CD14-positive monocyte (primary cell): ENCODE data around the gene PLCH2. TPM values are rescaled to one million over a fixed set of nuclear protein-coding genes. Genes with fewer than 3 reads are reported as not detected.

Source experiments
- DNase-seq, 3 donors: peaks; one replicate each; pipeline ENCODE4 v3.0.0-alpha.2; 2011 to 2022
- H2AFZ ChIP-seq: 2 replicates; pipeline ENCODE4 v1.6.0; 2012; ENCODE audit warnings: mild to moderate bottlenecking, low read depth, low read length, inconsistent platforms; ENCODE audit not compliant: insufficient read depth, poor library complexity, severe bottlenecking
- H3K27ac ChIP-seq, 2 donors: 1 replicate in 1 of 2; 2 replicates in 1 of 2; pipeline ENCODE4 v1.5.1; 2012 to 2013; ENCODE audit warnings: low read length in 2 of 2, control low read depth in 1 of 2, inconsistent platforms in 1 of 2, low read depth in 1 of 2, mild to moderate bottlenecking in 1 of 2
- H3K27me3 ChIP-seq, 2 donors: one replicate each; pipeline versions ENCODE4 v1.6.0 to v1.6.1; 2011 to 2013; ENCODE audit warnings: low read length in 2 of 2; ENCODE audit not compliant: control insufficient read depth in 2 of 2, insufficient read depth in 2 of 2
- H3K36me3 ChIP-seq, 2 donors: replicated peaks in 1 of 2; 1 replicate in 1 of 2; 2 replicates in 1 of 2; pipeline versions ENCODE4 v1.5.1 to v1.6.1; 2012 to 2013; ENCODE audit warnings: low read length in 2 of 2, control low read depth in 1 of 2, inconsistent platforms in 1 of 2, mild to moderate bottlenecking in 1 of 2; ENCODE audit not compliant: insufficient read depth in 2 of 2, control insufficient read depth in 1 of 2
- H3K4me1 ChIP-seq, 2 donors: 1 replicate in 1 of 2; 2 replicates in 1 of 2; pipeline versions ENCODE4 v1.5.1 to v1.6.1; 2012 to 2013; ENCODE audit warnings: low read length in 2 of 2, control low read depth in 1 of 2, inconsistent platforms in 1 of 2, mild to moderate bottlenecking in 1 of 2, moderate library complexity in 1 of 2; ENCODE audit not compliant: insufficient read depth in 2 of 2, control insufficient read depth in 1 of 2
- H3K4me2 ChIP-seq: replicated peaks from 2 replicates; pipeline ENCODE3; 2012; ENCODE audit warnings: low read length, moderate library complexity, mild to moderate bottlenecking; ENCODE audit not compliant: poor library complexity, severe bottlenecking; ENCODE audit errors: extremely low read depth
- H3K4me3 ChIP-seq, 3 experiments: fragments of 200-600 bp in 1 of 3; sonication (generic) in 1 of 3; replicated peaks in 1 of 3; 1 replicate in 2 of 3; 2 replicates in 1 of 3; pipeline ENCODE4 v1.5.1; 2011 to 2013; ENCODE audit warnings: low read length in 3 of 3, mild to moderate bottlenecking in 3 of 3, control low read depth in 2 of 3, low read depth in 2 of 3, inconsistent platforms in 1 of 3, moderate library complexity in 1 of 3
- H3K79me2 ChIP-seq: 2 replicates; pipeline ENCODE4 v1.6.0; 2012; ENCODE audit warnings: mild to moderate bottlenecking, control low read depth, inconsistent platforms, low read length, moderate library complexity; ENCODE audit not compliant: insufficient read depth
- H3K9ac ChIP-seq: 2 replicates; pipeline ENCODE4 v1.6.0; 2017; ENCODE audit warnings: low read length, mild to moderate bottlenecking; ENCODE audit not compliant: insufficient read depth, poor library complexity, severe bottlenecking
- H3K9me3 ChIP-seq, 2 donors: replicated peaks in 1 of 2; 1 replicate in 1 of 2; 2 replicates in 1 of 2; pipeline versions ENCODE4 v1.5.1 to v1.6.1; 2012 to 2013; ENCODE audit warnings: low read length in 2 of 2, control low read depth in 1 of 2; ENCODE audit not compliant: control insufficient read depth in 1 of 2, insufficient read depth in 1 of 2
- H4K20me1 ChIP-seq: 2 replicates; pipeline ENCODE4 v1.6.0; 2012; ENCODE audit warnings: mild to moderate bottlenecking, low read length, control low read depth, moderate library complexity; ENCODE audit not compliant: insufficient read depth
- H3K27ac Mint-ChIP-seq, 7 donors: one replicate each; pipeline ENCODE4 v1.8.0; 2020; ENCODE audit warnings: mild to moderate bottlenecking in 7 of 7, mixed read lengths in 7 of 7, moderate library complexity in 6 of 7, inconsistent platforms in 2 of 7
- H3K27me3 Mint-ChIP-seq, 3 donors: one replicate each; pipeline ENCODE4 v1.8.0; 2021 to 2022; ENCODE audit warnings: low read depth in 3 of 3, mild to moderate bottlenecking in 3 of 3, mixed read lengths in 3 of 3, moderate library complexity in 3 of 3, inconsistent platforms in 1 of 3
- H3K36me3 Mint-ChIP-seq, 2 donors: one replicate each; pipeline ENCODE4 v1.8.0; 2020; ENCODE audit warnings: mixed read lengths in 2 of 2, inconsistent platforms in 1 of 2, mild to moderate bottlenecking in 1 of 2
- H3K4me1 Mint-ChIP-seq: one replicate; pipeline ENCODE4 v1.8.0; 2020; ENCODE audit warnings: mild to moderate bottlenecking, mixed read lengths
- H3K4me3 Mint-ChIP-seq, 2 donors: one replicate each; pipeline ENCODE4 v1.8.0; 2020; ENCODE audit warnings: mild to moderate bottlenecking in 2 of 2, mixed read lengths in 2 of 2, moderate library complexity in 1 of 2
- H3K9me3 Mint-ChIP-seq, 7 donors: one replicate each; pipeline ENCODE4 v1.8.0; 2020 to 2022; ENCODE audit warnings: mixed read lengths in 7 of 7, mild to moderate bottlenecking in 6 of 7, moderate library complexity in 6 of 7, inconsistent platforms in 2 of 7
- CTCF ChIP-seq: fragments of 200-600 bp; IDR thresholded peaks from one replicate; pipeline ENCODE4 v1.8.0; 2022; ENCODE audit warnings: antibody characterized with exemption, mild to moderate bottlenecking
- WGBS: methylation state at CpG from one replicate; pipeline ENCODE4 v1.1.5; 2013; ENCODE audit warnings: missing lambda C conversion rate; ENCODE audit not compliant: insufficient coverage; 5-methylcytosine and 5-hydroxymethylcytosine counted together
- intact Hi-C, 2 donors: fragments of 100-400 bp; cut with micrococcal nuclease; formaldehyde crosslinking; loops; one replicate each; pipeline versions ENCODE4 v1.15.0 to v1.15.1; 2023
- polyA plus RNA-seq, 3 donors: library from polyadenylated mRNA; depleted of rRNA in 1 of 3; unstranded in 2 of 3; stranded (reverse) in 1 of 3; fragments of 300-500 nt in 2 of 3; fragments of >200 nt in 1 of 3; fragmentation: Illumina TruSeq in 2 of 3; gene quantifications; 1 replicate in 2 of 3; 2 replicates in 1 of 3; pipeline ENCODE4 v1.2.3, GENCODE V29; 2012 to 2021

The PLCH2 gene
- polyA plus RNA-seq, 3 donors = 1.2 TPM; not detected in 2

GRCh38 chr1:2466270-2466665 is 9.8 kb upstream of the PLCH2 start:
- no peak overlapping the region for H3K4me3 Mint-ChIP-seq
- H3K36me3 ChIP-seq = no peaks in the 10 kb centered on the region
- no peaks in the 10 kb centered on the region for H3K4me1 ChIP-seq
- peaks cover 0 to 1% (median 0%) of the 10 kb centered on the region in 7 donors for H3K9me3 Mint-ChIP-seq
- H3K27me3 ChIP-seq = peaks cover 0 to 3% of the 10 kb centered on the region in 2 donors
- intact Hi-C loops = no loop called here
- 65% methylated on average over 8 of the region's 12 CpGs for WGBS
- H3K27me3 Mint-ChIP-seq = peaks cover 4 to 30% (median 10%) of the 10 kb centered on the region in 3 donors
- no peaks in the 10 kb centered on the region for H3K9me3 ChIP-seq
- H3K27ac ChIP-seq = no peak overlapping the region
- H3K36me3 Mint-ChIP-seq = no peaks in the 10 kb centered on the region
- no peaks in the 10 kb centered on the region for H3K4me1 Mint-ChIP-seq
- H3K4me3 ChIP-seq = no peak overlapping the region
- no peak overlapping the region for H3K9ac ChIP-seq
- no peak overlapping the region for H3K27ac Mint-ChIP-seq
- no peak overlapping the region for H3K4me2 ChIP-seq
- H3K79me2 ChIP-seq = no peaks in the 10 kb centered on the region
- TF ChIP-seq CTCF = no peak
- no peak for DNase-seq
- H2AFZ ChIP-seq = no peak overlapping the region
- no peaks in the 10 kb centered on the region for H4K20me1 ChIP-seq

- no peaks in the 10 kb centered on the region for H3K4me1 Mint-ChIP-seq
- H3K36me3 ChIP-seq = no peaks in the 10 kb centered on the region
- H3K9me3 ChIP-seq = no peaks in the 10 kb centered on the region
- no peak overlapping the region for H2AFZ ChIP-seq
- no peak overlapping the region for H3K27ac ChIP-seq
- H3K79me2 ChIP-seq = no peaks in the 10 kb centered on the region
- WGBS = 10% methylated on average over 26 of the region's 30 CpGs
- H3K4me3 ChIP-seq = no peak overlapping the region
- no peak overlapping the region for H3K9ac ChIP-seq
- H3K4me2 ChIP-seq = no peak overlapping the region
- no peak overlapping the region for H3K4me3 Mint-ChIP-seq
- no peak for DNase-seq
- no peaks in the 10 kb centered on the region for H3K4me1 ChIP-seq
- intact Hi-C loops = no loop called here
- H3K27me3 Mint-ChIP-seq = peaks cover 2 to 30% (median 10%) of the 10 kb centered on the region in 3 donors
- no peak for TF ChIP-seq CTCF
- H4K20me1 ChIP-seq = no peaks in the 10 kb centered on the region
- H3K9me3 Mint-ChIP-seq = peaks cover 0 to 1% (median 0%) of the 10 kb centered on the region in 7 donors
- peaks cover 0 to 3% of the 10 kb centered on the region in 2 donors for H3K27me3 ChIP-seq
- no peaks in the 10 kb centered on the region for H3K36me3 Mint-ChIP-seq
- H3K27ac Mint-ChIP-seq = no peak overlapping the region
These were observed 9.0 kb upstream of the PLCH2 start for GRCh38 chr1:2466958-2467554.
